SK-N-SH (cell line): Measurements from ENCODE around the gene USP22. TPM values are rescaled to one million over a fixed set of nuclear protein-coding genes. Genes with fewer than 3 reads are reported as not detected.

Experiments
- CTCF ChIA-PET: fragments of 300-600, 350-600 bp; formaldehyde crosslinking; extraction: SDS; loops from one replicate; lab custom pipeline; 2021; lab: Yijun Ruan, JAX
- POLR2A ChIA-PET: fragments of 350-600 bp; sonication (Branson Sonifier 250); formaldehyde crosslinking; extraction: SDS; loops from one replicate; lab custom pipeline; 2020; ENCODE audit warnings: antibody characterized with exemption, inconsistent platforms; lab: Yijun Ruan, JAX
- DNase-seq: peaks from one replicate; pipeline ENCODE4 v3.0.0; 2012
- H2AFZ ChIP-seq: fragments of 200-600 bp; sonication (generic); 2 replicates; pipeline ENCODE4 v1.8.1; 2016; ENCODE audit warnings: antibody characterized with exemption, mild to moderate bottlenecking, low read depth
- H3F3A ChIP-seq: fragments of 200-600 bp; sonication (generic); replicated peaks from 2 replicates; pipeline ENCODE3; 2016; ENCODE audit warnings: antibody characterized with exemption, mild to moderate bottlenecking; ENCODE audit not compliant: insufficient read depth
- H3K27ac ChIP-seq, 2 experiments: fragments of 200-500 bp in 1 of 2; fragments of 200-600 bp in 1 of 2; sonication (Bioruptor generic) in 1 of 2; sonication (generic), shearing (Covaris generic) in 1 of 2; 2 replicates each; pipeline versions ENCODE4 v1.5.1 to v1.6.1; 2014 to 2016; ENCODE audit warnings: low read depth in 2 of 2, inconsistent platforms in 1 of 2, low read length in 1 of 2, mild to moderate bottlenecking in 1 of 2, mixed read lengths in 1 of 2
- H3K27me3 ChIP-seq: fragments of 200-600 bp; sonication (generic), shearing (Covaris generic); 2 replicates; pipeline ENCODE4 v1.6.1; 2016; ENCODE audit warnings: mixed run types; ENCODE audit not compliant: insufficient read depth
- H3K36me3 ChIP-seq, 2 experiments: fragments of 200-500 bp in 1 of 2; fragments of 200-600 bp in 1 of 2; sonication (Bioruptor generic) in 1 of 2; sonication (generic) in 1 of 2; replicated peaks in 1 of 2; 2 replicates each; pipeline versions ENCODE3 to v1.5.1; 2014 to 2016; ENCODE audit warnings: low read length in 1 of 2, mild to moderate bottlenecking in 1 of 2; ENCODE audit not compliant: insufficient read depth in 2 of 2, control insufficient read depth in 1 of 2
- H3K4me1 ChIP-seq, 2 experiments: fragments of 200-500 bp in 1 of 2; fragments of 200-600 bp in 1 of 2; sonication (Bioruptor generic) in 1 of 2; sonication (generic), shearing (Covaris generic) in 1 of 2; 2 replicates each; pipeline versions ENCODE4 v1.5.1 to v1.6.1; 2014 to 2016; ENCODE audit warnings: low read depth in 1 of 2, low read length in 1 of 2, mixed run types in 1 of 2; ENCODE audit not compliant: insufficient read depth in 2 of 2, control insufficient read depth in 1 of 2
- H3K4me2 ChIP-seq: fragments of 200-600 bp; sonication (generic), shearing (Covaris generic); 2 replicates; pipeline ENCODE4 v1.6.1; 2017; ENCODE audit warnings: mixed run types
- H3K4me3 ChIP-seq, 2 experiments: fragments of 200-500 bp in 1 of 2; fragments of 200-600 bp in 1 of 2; sonication (Bioruptor generic) in 1 of 2; sonication (generic), shearing (Covaris generic) in 1 of 2; 2 replicates each; pipeline versions ENCODE4 v1.5.1 to v1.8.1; 2014 to 2016; ENCODE audit warnings: low read depth in 2 of 2, inconsistent platforms in 1 of 2, low read length in 1 of 2, mild to moderate bottlenecking in 1 of 2, mixed read lengths in 1 of 2, moderate library complexity in 1 of 2
- H3K79me2 ChIP-seq: fragments of 200-600 bp; sonication (generic); 2 replicates; pipeline ENCODE4 v1.8.1; 2017; ENCODE audit warnings: mild to moderate bottlenecking; ENCODE audit not compliant: insufficient read depth
- H3K9ac ChIP-seq: fragments of 200-600 bp; sonication (generic); 2 replicates; pipeline ENCODE4 v1.6.1; 2017; ENCODE audit warnings: mixed run types
- H3K9me2 ChIP-seq: fragments of 200-600 bp; sonication (generic); 2 replicates; pipeline ENCODE4 v1.6.1; 2017; ENCODE audit warnings: mixed run types
- H3K9me3 ChIP-seq: fragments of 200-600 bp; sonication (generic); 2 replicates; pipeline ENCODE4 v1.6.1; 2017; ENCODE audit warnings: mixed run types, mild to moderate bottlenecking, moderate library complexity
- H4K20me1 ChIP-seq: fragments of 200-600 bp; sonication (generic); 2 replicates; pipeline ENCODE4 v1.6.1; 2017; ENCODE audit warnings: mild to moderate bottlenecking, mixed run types; ENCODE audit not compliant: insufficient read depth
- EP300 ChIP-seq, 2 experiments: IDR thresholded peaks; 2 replicates each; pipeline versions ENCODE4 v1.4.0 to v1.6.1; 2012; ENCODE audit warnings: borderline replicate concordance in 1 of 2, low read depth in 1 of 2, low read length in 1 of 2
- PBX3 ChIP-seq: IDR thresholded peaks from 2 replicates; pipeline ENCODE4; 2012
- POLR2AphosphoS5 ChIP-seq: IDR thresholded peaks from 2 replicates; pipeline ENCODE4 v1.6.1; 2012; ENCODE audit warnings: low read depth, low read length
- RCOR1 ChIP-seq: fragments of 150-350 bp; IDR thresholded peaks from 2 replicates; pipeline ENCODE4 v1.6.1; 2017; ENCODE audit warnings: antibody characterized with exemption, low read length
- RFX5 ChIP-seq: IDR thresholded peaks from 2 replicates; pipeline ENCODE4 v1.6.1; 2012; ENCODE audit warnings: mild to moderate bottlenecking, improper control_type of control experiment, low read length
- TAF1 ChIP-seq: IDR thresholded peaks from 2 replicates; pipeline ENCODE4 v1.6.1; 2012; ENCODE audit warnings: low read depth, mild to moderate bottlenecking, low read length, moderate library complexity, borderline replicate concordance
- TCF12 ChIP-seq: IDR thresholded peaks from 2 replicates; pipeline ENCODE4 v1.4.0; 2012
- USF2 ChIP-seq: fragments of 150-350 bp; IDR thresholded peaks from 2 replicates; pipeline ENCODE4 v1.6.1; 2017; ENCODE audit warnings: antibody characterized with exemption, low read length, low read depth, borderline replicate concordance
- YY1 ChIP-seq: IDR thresholded peaks from 2 replicates; pipeline ENCODE4 v1.4.0; 2012; ENCODE audit warnings: low read depth, mild to moderate bottlenecking
- WGBS: methylation state at CpG from one replicate; pipeline ENCODE4 v1.1.6; 2017; ENCODE audit warnings: low lambda C conversion rate; 5-methylcytosine and 5-hydroxymethylcytosine counted together
- polyA plus RNA-seq, 3 experiments: library from polyadenylated mRNA; depleted of rRNA; stranded (reverse); fragments of >200 nt; gene quantifications; 2 replicates each; pipeline ENCODE4 v1.2.3, GENCODE V29; 2012

The USP22 gene
- polyA plus RNA-seq, 1 of the 3 experiments (the other 2 are of a cell fraction) = 142 TPM

GRCh38 chr17:21061158-21061835 lies 18.5 kb upstream of the USP22 start:
- Histone ChIP-seq H3K27me3 (no peaks in the 10 kb centered on the region), H3K27ac (no peak overlapping the region), H3K4me1 (peaks cover 0 to 2% of the 10 kb centered on the region in 2 experiments; a peak in 1 of 4 replicates), H4K20me1 (no peaks in the 10 kb centered on the region), H3K36me3 (no peaks in the 10 kb centered on the region), H3K9ac (no peak overlapping the region), H3K4me3 (no peak overlapping the region), H3K9me2 (no peaks in the 10 kb centered on the region), H2AFZ (no peak overlapping the region), H3K9me3 (no peaks in the 10 kb centered on the region), H3K79me2 (no peaks in the 10 kb centered on the region), H3F3A (peaks cover 5% of the 10 kb centered on the region), H3K4me2 (no peak overlapping the region)
- TF ChIP-seq RCOR1 = no peak
- DNase-seq = no peak
- ChIA-PET POLR2A (no interaction called here), CTCF (interaction anchor here (1.3 kb wide), 1 partner anchor 58 kb away, joined by 5 read pairs; no protein-coding TSS in a partner anchor)
- 82% methylated on average over 6 of the region's 13 CpGs for WGBS

- H4K20me1 ChIP-seq = no peaks in the 10 kb centered on the region
- TF ChIP-seq EP300 (IDR thresholded peaks at IDR 0.05; ENCODE audit: borderline replicate concordance in 1 of 2, low read depth in 1 of 2, low read length in 1 of 2) (no peak), USF2 (no peak), TAF1 (no peak), PBX3 (no peak), TCF12 (no peak), YY1 (no peak), RFX5 (no peak), POLR2AphosphoS5 (no peak)
- H3K4me1 ChIP-seq = no peaks in the 10 kb centered on the region
- H3K4me2 ChIP-seq = no peak overlapping the region
- 86% methylated on average over 4 of the region's 7 CpGs for WGBS
- H3K27me3 ChIP-seq = 0 out of 2 replicates have a peak, but pooled peaks cover under 1% of the 10 kb centered on the region
- DNase-seq = no peak
- no peaks in the 10 kb centered on the region for H3K79me2 ChIP-seq
- no peaks in the 10 kb centered on the region for H3K9me3 ChIP-seq
- no peak overlapping the region for H3K4me3 ChIP-seq
- H3F3A ChIP-seq = peaks cover 5% of the 10 kb centered on the region
- H3K9me2 ChIP-seq = no peaks in the 10 kb centered on the region
- H3K27ac ChIP-seq = no peak overlapping the region
- no peak overlapping the region for H2AFZ ChIP-seq
- H3K36me3 ChIP-seq = no peaks in the 10 kb centered on the region
- H3K9ac ChIP-seq = no peak overlapping the region
- CTCF ChIA-PET = interaction anchor here (1.1 to 1.3 kb wide), 2 partner anchors 56 to 60 kb away, joined by 3 to 5 read pairs; no protein-coding TSS in a partner anchor
- POLR2A ChIA-PET = interaction anchor here (1.9 kb wide), 1 partner anchor 17 kb away, joined by 7 read pairs; the partner anchor contains the start of gene USP22
Measured at GRCh38 chr17:21059761-21060160, 16.9 kb upstream of the USP22 start.
